Thyroid gland (tissue), 4 donors: ENCODE measurements around the gene RALGDS.

ENCODE experiments used
- POLR2A ChIP-seq, 2 donors: fragments of 450-650 bp; IDR thresholded peaks; one replicate each; pipeline ENCODE4 v1.6.1; 2017; ENCODE audit warnings: antibody characterized with exemption in 2 of 2, mild to moderate bottlenecking in 2 of 2, moderate library complexity in 1 of 2
- TF ChIP-seq, protein P1 (sequence below), 6 experiments: fragments of 200-600 bp in 3 of 6; fragments of 450-650 bp in 3 of 6; sonication (generic) in 3 of 6; IDR thresholded peaks; one replicate each; pipeline ENCODE4 v1.5.1; 2016 to 2019; ENCODE audit warnings: antibody characterized with exemption in 6 of 6, mild to moderate bottlenecking in 2 of 6, inconsistent platforms in 1 of 6, moderate library complexity in 1 of 6

DNA sequence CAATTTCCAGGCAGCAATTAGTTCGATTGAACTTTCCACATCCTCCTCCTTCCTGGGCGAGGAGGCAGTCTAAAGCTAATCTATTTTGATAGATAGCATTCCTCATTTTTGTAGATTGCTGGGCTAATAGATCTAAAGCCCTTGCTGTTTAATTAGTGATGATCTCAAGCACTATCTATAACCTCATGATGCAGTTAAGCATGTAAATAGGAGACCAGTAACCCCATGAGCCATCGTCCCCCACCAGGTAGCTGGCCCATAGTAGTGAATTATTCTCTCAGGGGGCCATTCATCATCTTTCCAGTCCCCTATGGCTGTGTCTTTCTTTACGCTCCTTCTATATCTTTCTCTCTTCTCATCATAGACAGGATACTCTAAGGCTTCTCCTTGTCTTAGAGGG lies 44.3 kb downstream of the RALGDS start:
- TF ChIP-seq, protein P1, sequence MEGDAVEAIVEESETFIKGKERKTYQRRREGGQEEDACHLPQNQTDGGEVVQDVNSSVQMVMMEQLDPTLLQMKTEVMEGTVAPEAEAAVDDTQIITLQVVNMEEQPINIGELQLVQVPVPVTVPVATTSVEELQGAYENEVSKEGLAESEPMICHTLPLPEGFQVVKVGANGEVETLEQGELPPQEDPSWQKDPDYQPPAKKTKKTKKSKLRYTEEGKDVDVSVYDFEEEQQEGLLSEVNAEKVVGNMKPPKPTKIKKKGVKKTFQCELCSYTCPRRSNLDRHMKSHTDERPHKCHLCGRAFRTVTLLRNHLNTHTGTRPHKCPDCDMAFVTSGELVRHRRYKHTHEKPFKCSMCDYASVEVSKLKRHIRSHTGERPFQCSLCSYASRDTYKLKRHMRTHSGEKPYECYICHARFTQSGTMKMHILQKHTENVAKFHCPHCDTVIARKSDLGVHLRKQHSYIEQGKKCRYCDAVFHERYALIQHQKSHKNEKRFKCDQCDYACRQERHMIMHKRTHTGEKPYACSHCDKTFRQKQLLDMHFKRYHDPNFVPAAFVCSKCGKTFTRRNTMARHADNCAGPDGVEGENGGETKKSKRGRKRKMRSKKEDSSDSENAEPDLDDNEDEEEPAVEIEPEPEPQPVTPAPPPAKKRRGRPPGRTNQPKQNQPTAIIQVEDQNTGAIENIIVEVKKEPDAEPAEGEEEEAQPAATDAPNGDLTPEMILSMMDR (IDR thresholded peaks at IDR 0.05) = no peak
- TF ChIP-seq POLR2A (IDR thresholded peaks at IDR 0.05) = no peak
